A673 (cell line): ENCODE results near the gene TTLL11. TPM values are rescaled to one million over a fixed set of nuclear protein-coding genes. Genes with fewer than 3 reads are reported as not detected.

Experiments used
- BruUV-seq: library from RNA; stranded (reverse); fragments of 400-500 nt; replicated peaks from 2 replicates; lab custom pipeline; 2021; lab: Mats Ljungman, UMichigan
- CTCF ChIA-PET: fragments of 300-600 bp; sonication (Branson Sonifier 250); formaldehyde crosslinking; loops from one replicate; lab custom pipeline; 2022; ENCODE audit warnings: antibody characterized with exemption; lab: Charles Lee
- POLR2A ChIA-PET: fragments of 300-600 bp; sonication (Branson Sonifier 250); formaldehyde crosslinking; loops from one replicate; lab custom pipeline; 2022; ENCODE audit warnings: antibody characterized with exemption; ENCODE audit not compliant: low non-redundant PET; lab: Charles Lee
- DNase-seq: peaks from one replicate; pipeline ENCODE4 v3.0.0-alpha.2; 2015; ENCODE audit warnings: low spot score
- H3K27ac ChIP-seq: fragments of 200-600 bp; sonication (generic); 2 replicates; pipeline ENCODE4 v1.5.1; 2016; ENCODE audit warnings: mixed run types, low read depth, mild to moderate bottlenecking, mixed read lengths, antibody characterized with exemption, low read length; ENCODE audit not compliant: poor library complexity, severe bottlenecking
- H3K27me3 ChIP-seq: fragments of 200-600 bp; sonication (generic); replicated peaks from 2 replicates; pipeline ENCODE4 v1.6.1; 2017; ENCODE audit warnings: mixed run types, low read depth, mild to moderate bottlenecking, mixed read lengths, antibody characterized with exemption, low read length; ENCODE audit not compliant: insufficient read depth, poor library complexity
- H3K36me3 ChIP-seq: fragments of 200-600 bp; sonication (generic); 2 replicates; pipeline ENCODE4 v1.6.1; 2016; ENCODE audit warnings: mixed run types, mild to moderate bottlenecking, mixed read lengths, antibody characterized with exemption, low read length; ENCODE audit not compliant: insufficient read depth, poor library complexity, severe bottlenecking
- H3K4me1 ChIP-seq: fragments of 200-600 bp; sonication (generic); 2 replicates; pipeline ENCODE4 v1.6.1; 2017; ENCODE audit warnings: mixed run types, mild to moderate bottlenecking, mixed read lengths, antibody characterized with exemption, low read length; ENCODE audit not compliant: insufficient read depth, poor library complexity, severe bottlenecking
- H3K4me3 ChIP-seq: fragments of 200-600 bp; sonication (generic); 2 replicates; pipeline ENCODE4 v1.5.1; 2016; ENCODE audit warnings: low read depth, mixed run types, mild to moderate bottlenecking, mixed read lengths, low read length; ENCODE audit not compliant: poor library complexity, severe bottlenecking
- H3K9me3 ChIP-seq: fragments of 200-600 bp; sonication (generic); 2 replicates; pipeline ENCODE4 v1.6.1; 2016; ENCODE audit warnings: mixed run types, low read depth, mild to moderate bottlenecking, mixed read lengths, antibody characterized with exemption, low read length; ENCODE audit not compliant: poor library complexity, severe bottlenecking
- CTCF ChIP-seq: fragments of 300-800, 200-600 bp; sonication (generic); conservative IDR thresholded peaks from 2 replicates; pipeline ENCODE4 v1.5.1; 2017; ENCODE audit warnings: low read depth, mild to moderate bottlenecking, antibody characterized with exemption, low read length, moderate library complexity, mixed read lengths
- EZH2 ChIP-seq: fragments of 200-600 bp; sonication (generic); IDR thresholded peaks from 2 replicates; pipeline ENCODE4 v1.6.1; 2017; ENCODE audit warnings: borderline replicate concordance, low read depth, mild to moderate bottlenecking, mixed read lengths, antibody characterized with exemption, low read length; ENCODE audit not compliant: poor library complexity, severe bottlenecking
- intact Hi-C: fragments of 100-400 bp; cut with micrococcal nuclease; formaldehyde crosslinking; loops from one replicate; pipeline ENCODE4 v1.10.0; 2022; ENCODE audit not compliant: unreplicated experiment
- total RNA-seq: library from RNA; stranded (reverse); gene quantifications from 2 replicates; pipeline ENCODE4 v1.2.3, GENCODE V29; 2021

TTLL11 gene
- total RNA-seq, 1 experiment from 2014 or later = 3.0 TPM

GRCh38 chr9:122133984-122134535 is 41.0 kb upstream of the TTLL11 start:
- CTCF ChIA-PET = no interaction called here
- Histone ChIP-seq H3K27ac (no peak overlapping the region), H3K4me3 (no peak overlapping the region), H3K4me1 (peaks cover 5% of the 10 kb centered on the region), H3K36me3 (no peaks in the 10 kb centered on the region), H3K27me3 (no peaks in the 10 kb centered on the region), H3K9me3 (no peaks in the 10 kb centered on the region)
- TF ChIP-seq EZH2 = no peak
- POLR2A ChIA-PET = no interaction called here
- DNase-seq = no peak
- no TSS peak for BruUV-seq
- intact Hi-C loops = no loop called here

GRCh38 chr9:122133263-122133983 is 40.3 kb upstream of the TTLL11 start:
- H3K27me3 ChIP-seq = no peaks in the 10 kb centered on the region
- no peaks in the 10 kb centered on the region for H3K9me3 ChIP-seq
- DNase-seq = no peak
- H3K4me3 ChIP-seq = no peak overlapping the region
- intact Hi-C loops = no loop called here
- ChIA-PET POLR2A (no interaction called here), CTCF (no interaction called here)
- BruUV-seq = no TSS peak
- TF ChIP-seq CTCF (no peak), EZH2 (no peak)
- no peak overlapping the region for H3K27ac ChIP-seq
- H3K4me1 ChIP-seq = peaks cover 5% of the 10 kb centered on the region
- no peaks in the 10 kb centered on the region for H3K36me3 ChIP-seq

GRCh38 chr9:122132539-122132938 is 39.4 kb upstream of the TTLL11 start:
- POLR2A ChIA-PET = no interaction called here
- H3K36me3 ChIP-seq = no peaks in the 10 kb centered on the region
- no peak for DNase-seq
- H3K4me1 ChIP-seq = peaks cover 5% of the 10 kb centered on the region
- no peaks in the 10 kb centered on the region for H3K9me3 ChIP-seq
- H3K27ac ChIP-seq = no peak overlapping the region
- no peak for TF ChIP-seq CTCF
- TF ChIP-seq EZH2 = no peak
- CTCF ChIA-PET = no interaction called here
- no peaks in the 10 kb centered on the region for H3K27me3 ChIP-seq
- BruUV-seq = no TSS peak
- no peak overlapping the region for H3K4me3 ChIP-seq
- intact Hi-C loops = no loop called here
